SK-N-MC (cell line): Measurements from ENCODE around the gene STEEP1.

ENCODE experiments used
- EZH2 ChIP-seq: fragments of 200-600 bp; sonication (generic); IDR thresholded peaks from one replicate; pipeline ENCODE4 v1.6.1; 2017; ENCODE audit warnings: antibody characterized with exemption
- FOXP2 ChIP-seq: optimal IDR thresholded peaks from 2 replicates; pipeline ENCODE3; 2011; ENCODE audit warnings: mild to moderate bottlenecking, moderate library complexity; ENCODE audit not compliant: insufficient read depth; ENCODE audit errors: extremely low read length, control extremely low read depth
- POLR2AphosphoS5 ChIP-seq: IDR thresholded peaks from 2 replicates; pipeline ENCODE4 v1.6.1; 2012; ENCODE audit warnings: mild to moderate bottlenecking, low read depth, low read length, borderline replicate concordance

DNA sequence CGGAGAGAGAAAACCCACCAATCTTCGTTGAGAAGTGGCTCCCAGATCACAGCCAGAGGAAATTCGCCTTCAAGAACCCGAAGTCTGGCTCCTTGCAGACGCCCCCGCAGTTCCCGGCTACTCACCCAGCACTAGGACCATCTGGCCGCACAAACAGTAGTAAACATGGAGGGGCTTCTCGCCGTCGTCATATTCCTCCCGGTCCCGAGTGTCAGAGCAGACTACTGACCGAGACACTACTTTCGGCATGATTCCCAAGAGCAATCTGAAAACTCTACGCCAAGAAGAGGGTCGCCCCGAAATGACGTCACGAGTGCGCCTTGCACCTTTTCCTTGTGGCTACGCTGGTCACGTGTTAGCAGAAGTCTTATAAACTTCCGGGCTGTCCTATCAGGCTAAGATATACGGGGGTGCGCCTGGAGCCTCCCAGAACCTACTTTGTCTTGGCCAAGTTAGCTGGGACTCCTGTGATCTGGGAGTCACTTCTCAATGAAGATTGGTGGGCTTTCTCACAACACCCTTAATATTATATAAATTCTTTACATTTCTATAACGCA lies at the start of gene STEEP1:
- TF ChIP-seq EZH2 (no peak), POLR2AphosphoS5 (peak; percentile 76), FOXP2 (peak; percentile 25)
